ENCODE results near the gene AVEN. TPM values are rescaled to one million over a fixed set of nuclear protein-coding genes. Genes with fewer than 3 reads are reported as not detected.
"Not testable (repeated sequence)": the region's sequence is repeated elsewhere in the genome, so short reads cannot be mapped to it uniquely, and the experiment has no call there.

AVEN gene
- total RNA-seq, 1 donor from 2014 or later = 11.5 TPM

GRCh38 chr15:34059476-34059875 lies 20.5 kb upstream of the AVEN start:
- H3K4me3 ChIP-seq = no peak overlapping the region
- no peak for TF ChIP-seq CTCF (IDR thresholded peaks at IDR 0.05)
- DNase-seq (no peak), ATAC-seq (no peak)
- H3K9me3 ChIP-seq = no peaks in the 10 kb centered on the region
- no peaks in the 10 kb centered on the region for H3K36me3 ChIP-seq
- intact Hi-C loops (cut with DNase I) = no loop called here
- no peak overlapping the region for H3K27ac ChIP-seq
- H3K27me3 ChIP-seq = no peaks in the 10 kb centered on the region
- H3K4me1 ChIP-seq = no peaks in the 10 kb centered on the region

- Histone ChIP-seq H3K4me3 (no peak overlapping the region), H3K4me1 (no peaks in the 10 kb centered on the region), H3K36me3 (no peaks in the 10 kb centered on the region), H3K9me3 (no peaks in the 10 kb centered on the region), H3K27me3 (no peaks in the 10 kb centered on the region), H3K27ac (no peak overlapping the region)
- TF ChIP-seq CTCF (IDR thresholded peaks at IDR 0.05) = no peak
- DNase-seq = no peak
- intact Hi-C loops (cut with DNase I) = no loop called here
- no peak for ATAC-seq
Measured at GRCh38 chr15:34056911-34057310, 17.9 kb upstream of the AVEN start.

GRCh38 chr15:34055868-34056595 lies 17.0 kb upstream of the AVEN start:
- no peak for DNase-seq
- H3K27me3 ChIP-seq = no peaks in the 10 kb centered on the region
- H3K27ac ChIP-seq = no peak overlapping the region
- no peak for ATAC-seq
- H3K9me3 ChIP-seq = no peaks in the 10 kb centered on the region
- no peaks in the 10 kb centered on the region for H3K36me3 ChIP-seq
- intact Hi-C loops (cut with DNase I) = no loop called here
- TF ChIP-seq CTCF (IDR thresholded peaks at IDR 0.05) = no peak
- no peak overlapping the region for H3K4me3 ChIP-seq
- H3K4me1 ChIP-seq = no peaks in the 10 kb centered on the region

GRCh38 chr15:34054081-34054707 lies 15.2 kb upstream of the AVEN start:
- Histone ChIP-seq H3K4me1 (no peaks in the 10 kb centered on the region), H3K27ac (no peak overlapping the region), H3K27me3 (no peaks in the 10 kb centered on the region), H3K4me3 (no peak overlapping the region), H3K36me3 (no peaks in the 10 kb centered on the region), H3K9me3 (no peaks in the 10 kb centered on the region)
- TF ChIP-seq CTCF (IDR thresholded peaks at IDR 0.05) = no peak
- intact Hi-C loops (cut with DNase I) = no loop called here
- DNase-seq = no peak
- ATAC-seq = no peak

- H3K36me3 ChIP-seq; DNase-seq; H3K4me1 ChIP-seq; H3K27ac ChIP-seq; intact Hi-C loops (cut with DNase I); H3K9me3 ChIP-seq; ATAC-seq; H3K4me3 ChIP-seq; H3K27me3 ChIP-seq: not testable (repeated sequence)
Measured at GRCh38 chr15:34050385-34050784, 11.4 kb upstream of the AVEN start.

- H3K4me1 ChIP-seq = no peaks in the 10 kb centered on the region
- no peak overlapping the region for H3K27ac ChIP-seq
- no peaks in the 10 kb centered on the region for H3K36me3 ChIP-seq
- no peak for TF ChIP-seq CTCF (IDR thresholded peaks at IDR 0.05)
- no peak overlapping the region for H3K4me3 ChIP-seq
- DNase-seq (no peak), ATAC-seq (no peak)
- intact Hi-C loops (cut with DNase I) = no loop called here
- no peaks in the 10 kb centered on the region for H3K9me3 ChIP-seq
- no peaks in the 10 kb centered on the region for H3K27me3 ChIP-seq
Measured at GRCh38 chr15:34049112-34049511, 10.1 kb upstream of the AVEN start.
